ENCODE results near the gene KRCC1. TPM values are rescaled to one million over a fixed set of nuclear protein-coding genes. Genes with fewer than 3 reads are reported as not detected.

Gene KRCC1
- total RNA-seq, result 10 to 100 TPM; 10.7 to 11.9 TPM

- ChIA-PET POLR2A (interaction anchor here (1.0 kb wide), 1 partner anchor 39 kb away, joined by 7 read pairs; the partner anchor contains the start of gene RNU2-63P), CTCF (no interaction called here)
These were observed at the start of gene KRCC1 for GRCh38 chr2:88055371-88056128. KRCC1 (minus strand) TSS chr2:88055783; CDS start chr2:88028563, 27,220 bp downstream.

GRCh38 chr2:88100489-88100858 lies 44.9 kb upstream of the KRCC1 start:
- CTCF ChIA-PET, result no interaction called here

GRCh38 chr2:88099798-88100488 lies 44.4 kb upstream of the KRCC1 start:
- ChIA-PET POLR2A (no interaction called here), CTCF (no interaction called here)

More at GRCh38 chr2:88100489-88100858, 44.9 kb upstream of the KRCC1 start:
- POLR2A ChIA-PET, result no interaction called here

- POLR2A ChIA-PET, result no interaction called here
- CTCF ChIA-PET, result interaction anchor here (0.6 kb wide), 1 partner anchor 39 kb away, joined by 4 read pairs; no protein-coding TSS in a partner anchor
These were observed 42.9 kb upstream of the KRCC1 start for GRCh38 chr2:88098558-88098900.

GRCh38 chr2:88097891-88098557 lies 42.4 kb upstream of the KRCC1 start:
- CTCF ChIA-PET, result no interaction called here
- POLR2A ChIA-PET, result no interaction called here

- POLR2A ChIA-PET, result no interaction called here
- CTCF ChIA-PET, result no interaction called here
These were observed 41.6 kb upstream of the KRCC1 start for GRCh38 chr2:88097192-88097591.

- ChIA-PET CTCF (no interaction called here), POLR2A (no interaction called here)
These were observed 41.1 kb upstream of the KRCC1 start for GRCh38 chr2:88096708-88097107.

- POLR2A ChIA-PET, result no interaction called here
- CTCF ChIA-PET, result no interaction called here
These were observed 39.4 kb upstream of the KRCC1 start for GRCh38 chr2:88095022-88095421.

- ChIA-PET CTCF (no interaction called here), POLR2A (no interaction called here)
These were observed 37.2 kb upstream of the KRCC1 start for GRCh38 chr2:88092773-88093172.

GRCh38 chr2:88091943-88092342 lies 36.4 kb upstream of the KRCC1 start:
- ChIA-PET POLR2A (no interaction called here), CTCF (no interaction called here)

GRCh38 chr2:88090446-88091283 lies 35.1 kb upstream of the KRCC1 start:
- ChIA-PET CTCF (interaction anchor here (1.5 kb wide), 1 partner anchor 30 kb away, joined by 3 read pairs; no protein-coding TSS in a partner anchor), POLR2A (no interaction called here)

- POLR2A ChIA-PET, result no interaction called here
- CTCF ChIA-PET, result interaction anchor here (0.7 to 1.5 kb wide), 2 partner anchors 28 to 29 kb away, joined by 3 to 5 read pairs; no protein-coding TSS in a partner anchor
These were observed 33.4 kb upstream of the KRCC1 start for GRCh38 chr2:88088999-88089398.

GRCh38 chr2:88087763-88088162 lies 32.2 kb upstream of the KRCC1 start:
- CTCF ChIA-PET, result no interaction called here
- POLR2A ChIA-PET, result no interaction called here

- ChIA-PET CTCF (interaction anchor here (0.6 kb wide), 1 partner anchor 83 kb away, joined by 3 read pairs; no protein-coding TSS in a partner anchor), POLR2A (no interaction called here)
These were observed 31.5 kb upstream of the KRCC1 start for GRCh38 chr2:88087073-88087472.

- CTCF ChIA-PET, result no interaction called here
These were observed 30.8 kb upstream of the KRCC1 start for GRCh38 chr2:88086401-88086800.

GRCh38 chr2:88085602-88086001 lies 30.0 kb upstream of the KRCC1 start:
- POLR2A ChIA-PET, result no interaction called here
- CTCF ChIA-PET, result interaction anchor here (0.7 to 0.8 kb wide), 2 partner anchors 9 to 25 kb away, joined by 3 to 4 read pairs; no protein-coding TSS in a partner anchor

More at GRCh38 chr2:88086401-88086800, 30.8 kb upstream of the KRCC1 start:
- POLR2A ChIA-PET, result no interaction called here

- ChIA-PET POLR2A (no interaction called here), CTCF (interaction anchor here (0.7 to 0.8 kb wide), 2 partner anchors 9 to 25 kb away, joined by 3 to 4 read pairs; no protein-coding TSS in a partner anchor)
These were observed 29.5 kb upstream of the KRCC1 start for GRCh38 chr2:88085099-88085498.

- ChIA-PET POLR2A (no interaction called here), CTCF (no interaction called here)
These were observed 27.2 kb upstream of the KRCC1 start for GRCh38 chr2:88082781-88083180.

- ChIA-PET CTCF (no interaction called here), POLR2A (no interaction called here)
These were observed 26.5 kb upstream of the KRCC1 start for GRCh38 chr2:88081924-88082608.
